RKO (cell line): ENCODE results near the gene FNBP1.

Experiments
- DNase-seq: peaks from one replicate; pipeline ENCODE4 v3.0.0-alpha.2; 2016; ENCODE audit warnings: low spot score

Gene FNBP1

GRCh38 chr9:129854588-129855110 is 188.3 kb downstream of the FNBP1 start:
- no peak for DNase-seq

- no peak for DNase-seq
These were observed 189.4 kb downstream of the FNBP1 start for GRCh38 chr9:129853614-129854013.

- no peak for DNase-seq
These were observed 190.4 kb downstream of the FNBP1 start for GRCh38 chr9:129852579-129852978.

- no peak for DNase-seq
These were observed 191.2 kb downstream of the FNBP1 start for GRCh38 chr9:129851821-129852220.

- DNase-seq: no peak
These were observed 192.0 kb downstream of the FNBP1 start for GRCh38 chr9:129850821-129851550.

GRCh38 chr9:129849901-129850300 is 193.1 kb downstream of the FNBP1 start:
- DNase-seq: no peak

GRCh38 chr9:129848712-129849441 is 194.1 kb downstream of the FNBP1 start:
- DNase-seq: no peak

GRCh38 chr9:129845373-129845772 is 197.6 kb downstream of the FNBP1 start:
- DNase-seq: no peak

- DNase-seq: no peak
These were observed 201.9 kb downstream of the FNBP1 start for GRCh38 chr9:129841071-129841470.

GRCh38 chr9:129840034-129840433 is 203.0 kb downstream of the FNBP1 start:
- DNase-seq: no peak

GRCh38 chr9:129839324-129840023 is 203.5 kb downstream of the FNBP1 start:
- no peak for DNase-seq

- DNase-seq: peak; percentile 100
These were observed 204.2 kb downstream of the FNBP1 start for GRCh38 chr9:129838707-129839259.
